ENCODE results near the gene ART5.
A peak's percentile ranks its signal among the peaks of the same experiment; 100 is the strongest.
"Not testable (repeated sequence)": the region's sequence is repeated elsewhere in the genome, so short reads cannot be mapped to it uniquely, and the experiment has no call there.

The ART5 gene

DNA sequence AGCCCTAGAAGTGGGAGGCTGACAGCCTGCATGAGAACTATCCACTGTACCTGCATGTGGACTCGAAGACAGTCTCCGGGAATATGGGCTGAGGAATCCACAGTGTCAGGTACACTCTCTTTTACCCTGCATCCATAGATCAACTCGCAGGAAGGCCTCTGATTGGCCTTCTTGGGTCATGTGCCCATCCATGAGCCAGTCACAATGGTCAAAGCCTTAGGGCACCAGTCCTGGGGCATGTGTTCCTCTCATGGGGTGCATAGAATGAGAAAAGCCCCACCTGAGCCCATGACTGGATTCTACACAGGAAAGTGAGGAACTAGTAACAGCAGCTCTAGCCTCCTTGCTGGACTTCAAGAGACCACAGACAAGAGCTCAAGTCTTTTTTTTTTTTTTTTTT, 13.8 kb upstream of the ART5 start:
- no peak for DNase-seq (ENCODE audit: low read depth, low spot score)
- no peak overlapping the region for H3K9ac ChIP-seq (ENCODE audit: insufficient read length, low read depth)
- no peaks in the 10 kb centered on the region for H3K4me1 ChIP-seq (ENCODE audit: insufficient read depth, insufficient read length)
- H3K36me3 ChIP-seq (ENCODE audit: insufficient read depth, insufficient read length, low read length) = no peaks in the 10 kb centered on the region
- H3K27me3 ChIP-seq (ENCODE audit: insufficient read depth, insufficient read length) = no peaks in the 10 kb centered on the region
- TF ChIP-seq ZNF274 (IDR thresholded peaks at IDR 0.05; ENCODE audit: low read depth, low read length) = no peak
- no peak for TF ChIP-seq YY1 (IDR thresholded peaks at IDR 0.05; ENCODE audit: insufficient read depth, insufficient read length)
- TF ChIP-seq SUZ12 (IDR thresholded peaks at IDR 0.05; ENCODE audit: extremely low read depth, insufficient read depth, insufficient read length) = no peak
- no peaks in the 10 kb centered on the region for H3K9me3 ChIP-seq (ENCODE audit: insufficient read depth, low read length)
- H3K4me3 ChIP-seq (ENCODE audit: insufficient read length, low read depth) = no peak overlapping the region

- not testable (repeated sequence) for H3K9ac ChIP-seq (ENCODE audit: insufficient read length, low read depth); H3K4me3 ChIP-seq (ENCODE audit: insufficient read length, low read depth); H3K4me1 ChIP-seq (ENCODE audit: insufficient read depth, insufficient read length); H3K27me3 ChIP-seq (ENCODE audit: insufficient read depth, insufficient read length); H3K9me3 ChIP-seq (ENCODE audit: insufficient read depth, low read length); H3K36me3 ChIP-seq (ENCODE audit: insufficient read depth, insufficient read length, low read length); DNase-seq (ENCODE audit: low read depth, low spot score)
Measured at GRCh38 chr11:3652514-3652913, 10.7 kb upstream of the ART5 start.

DNA sequence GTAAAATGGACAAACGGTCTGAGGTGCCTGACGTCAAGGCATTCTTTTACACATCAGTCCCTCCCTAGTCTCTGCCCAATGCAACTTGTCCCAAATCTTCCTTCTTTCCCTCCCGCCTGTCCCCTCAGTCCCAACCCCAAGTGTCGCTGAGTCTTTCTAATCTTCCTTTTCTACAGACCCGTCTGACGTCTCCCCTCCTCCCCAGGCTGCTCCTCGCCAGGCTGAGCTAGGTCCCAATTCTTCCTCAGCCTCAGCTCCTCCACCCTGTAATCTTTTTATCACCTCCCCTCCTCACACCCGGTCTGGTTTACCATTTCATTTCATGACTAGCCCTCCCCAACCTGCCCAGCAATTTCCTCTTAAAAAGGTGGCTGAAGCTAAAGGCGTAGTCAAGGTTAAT, 7.6 kb upstream of the ART5 start:
- not testable (repeated sequence) for H3K4me3 ChIP-seq (ENCODE audit: insufficient read length, low read depth); H3K36me3 ChIP-seq (ENCODE audit: insufficient read depth, insufficient read length, low read length); DNase-seq (ENCODE audit: low read depth, low spot score); H3K4me1 ChIP-seq (ENCODE audit: insufficient read depth, insufficient read length); H3K9me3 ChIP-seq (ENCODE audit: insufficient read depth, low read length); H3K9ac ChIP-seq (ENCODE audit: insufficient read length, low read depth); H3K27me3 ChIP-seq (ENCODE audit: insufficient read depth, insufficient read length)

- not testable (repeated sequence) for H3K9ac ChIP-seq (ENCODE audit: insufficient read length, low read depth); H3K9me3 ChIP-seq (ENCODE audit: insufficient read depth, low read length); DNase-seq (ENCODE audit: low read depth, low spot score); H3K36me3 ChIP-seq (ENCODE audit: insufficient read depth, insufficient read length, low read length); H3K4me3 ChIP-seq (ENCODE audit: insufficient read length, low read depth); H3K4me1 ChIP-seq (ENCODE audit: insufficient read depth, insufficient read length); H3K27me3 ChIP-seq (ENCODE audit: insufficient read depth, insufficient read length)
Measured at GRCh38 chr11:3648843-3649242, 7.1 kb upstream of the ART5 start.

DNA sequence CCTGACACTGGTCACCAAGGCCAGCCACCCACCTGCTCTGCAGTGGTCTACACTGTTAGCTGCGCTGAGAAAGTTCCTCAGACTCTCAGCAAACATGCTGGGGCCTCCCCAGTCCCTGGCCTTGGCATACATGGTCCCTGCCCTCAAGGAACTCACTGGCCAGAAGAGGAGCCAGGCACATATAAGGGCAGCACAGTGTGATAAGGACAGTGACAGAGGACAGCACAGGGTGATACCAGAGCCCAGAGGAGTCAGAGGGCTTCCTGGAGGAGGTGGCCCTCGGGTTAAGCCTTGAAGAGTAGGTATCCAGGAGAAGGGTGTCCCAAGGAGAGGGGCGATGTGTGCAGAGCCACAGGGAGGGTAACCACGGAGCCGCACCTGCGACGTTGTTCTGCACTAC, 3.8 kb upstream of the ART5 start:
- Histone ChIP-seq H3K36me3 (ENCODE audit: insufficient read depth, insufficient read length, low read length) (no peaks in the 10 kb centered on the region), H3K9ac (ENCODE audit: insufficient read length, low read depth) (no peak overlapping the region), H3K9me3 (ENCODE audit: insufficient read depth, low read length) (peaks cover 8% of the 10 kb centered on the region; the same call in 1 of the 2 replicates), H3K4me3 (ENCODE audit: insufficient read length, low read depth) (no peak overlapping the region), H3K27me3 (ENCODE audit: insufficient read depth, insufficient read length) (peaks cover 10% of the 10 kb centered on the region), H3K4me1 (ENCODE audit: insufficient read depth, insufficient read length) (peaks cover 8% of the 10 kb centered on the region)
- no peak for TF ChIP-seq SUZ12 (IDR thresholded peaks at IDR 0.05; ENCODE audit: extremely low read depth, insufficient read depth, insufficient read length)
- no peak for TF ChIP-seq ZNF274 (IDR thresholded peaks at IDR 0.05; ENCODE audit: low read depth, low read length)
- no peak for TF ChIP-seq YY1 (IDR thresholded peaks at IDR 0.05; ENCODE audit: insufficient read depth, insufficient read length)
- no peak for DNase-seq (ENCODE audit: low read depth, low spot score)

DNA sequence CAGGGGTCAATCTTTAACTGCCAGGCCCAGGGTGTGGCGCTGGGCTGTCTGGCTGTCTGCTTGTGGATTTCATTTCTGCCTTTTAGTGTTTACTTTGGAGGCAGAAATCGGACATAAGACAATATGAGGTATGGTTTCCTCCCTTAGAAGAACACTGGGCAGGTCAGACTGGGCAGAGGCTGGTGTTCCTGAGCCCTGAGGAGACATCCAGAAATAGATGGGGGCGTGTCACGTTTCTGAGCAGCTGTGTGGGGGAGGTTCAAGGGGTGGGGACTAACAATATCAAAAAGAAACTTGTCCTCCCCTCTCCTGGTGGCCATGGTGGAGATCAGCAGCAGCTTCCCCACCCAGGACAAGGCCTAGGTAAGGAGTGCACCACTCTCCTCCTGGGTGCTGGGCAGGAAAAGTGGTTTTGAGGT, 3.0 kb upstream of the ART5 start, which contains the start of gene ART1:
Gene ART1, plus strand, starts transcription at position 312 of the 419 bp plus-strand sequence. CDS start 14,086 bp downstream, outside the sequence.
- DNase-seq (ENCODE audit: low read depth, low spot score) = no peak
- no peak within 1 kb of the TSS for H3K4me3 ChIP-seq (ENCODE audit: insufficient read length, low read depth)
- H3K9me3 ChIP-seq (ENCODE audit: insufficient read depth, low read length) = peaks cover 8% of the 10 kb centered on the region; the same call in 1 of the 2 replicates
- H3K9ac ChIP-seq (ENCODE audit: insufficient read length, low read depth) = no peak within 1 kb of the TSS
- H3K4me1 ChIP-seq (ENCODE audit: insufficient read depth, insufficient read length) = peaks cover 8% of the 10 kb centered on the region
- H3K36me3 ChIP-seq (ENCODE audit: insufficient read depth, insufficient read length, low read length) = no peaks in the 10 kb centered on the region
- H3K27me3 ChIP-seq (ENCODE audit: insufficient read depth, insufficient read length) = peaks cover 10% of the 10 kb centered on the region
- no peak for TF ChIP-seq ZNF274 (IDR thresholded peaks at IDR 0.05; ENCODE audit: low read depth, low read length)
- TF ChIP-seq YY1 (IDR thresholded peaks at IDR 0.05; ENCODE audit: insufficient read depth, insufficient read length) = no peak
- TF ChIP-seq SUZ12 (IDR thresholded peaks at IDR 0.05; ENCODE audit: extremely low read depth, insufficient read depth, insufficient read length) = no peak

DNA sequence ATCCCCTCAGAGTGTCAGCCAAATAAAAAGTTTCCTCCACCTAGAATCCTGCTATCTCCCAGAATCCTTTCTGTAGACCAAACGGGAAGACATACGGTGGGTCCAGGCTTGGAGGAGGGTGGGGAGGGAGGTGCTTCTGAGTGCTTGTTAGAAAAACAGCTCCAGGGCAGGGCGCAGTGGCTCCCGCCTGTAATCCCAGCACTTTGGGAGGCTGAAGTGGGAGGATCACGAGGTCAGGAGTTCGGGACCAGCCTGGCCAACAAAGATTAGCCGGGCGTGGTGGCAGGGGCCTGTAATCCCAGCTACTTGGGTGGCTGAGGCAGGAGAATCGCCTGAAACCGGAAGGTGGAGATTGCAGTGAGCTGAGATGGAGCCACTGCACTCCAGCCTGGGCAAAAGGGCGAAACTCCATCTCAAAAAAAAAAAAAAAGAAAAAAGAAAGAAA, 1.3 kb upstream of the ART5 start:
- peaks cover 10% of the 10 kb centered on the region for H3K27me3 ChIP-seq (ENCODE audit: insufficient read depth, insufficient read length)
- H3K9ac ChIP-seq (ENCODE audit: insufficient read length, low read depth) = peak overlapping the region; percentile 74
- H3K36me3 ChIP-seq (ENCODE audit: insufficient read depth, insufficient read length, low read length); H3K4me1 ChIP-seq (ENCODE audit: insufficient read depth, insufficient read length); H3K9me3 ChIP-seq (ENCODE audit: insufficient read depth, low read length): not testable (repeated sequence)
- H3K4me3 ChIP-seq (ENCODE audit: insufficient read length, low read depth) = peak overlapping the region; percentile 27
- DNase-seq (ENCODE audit: low read depth, low spot score) = peak; percentile 27

DNA sequence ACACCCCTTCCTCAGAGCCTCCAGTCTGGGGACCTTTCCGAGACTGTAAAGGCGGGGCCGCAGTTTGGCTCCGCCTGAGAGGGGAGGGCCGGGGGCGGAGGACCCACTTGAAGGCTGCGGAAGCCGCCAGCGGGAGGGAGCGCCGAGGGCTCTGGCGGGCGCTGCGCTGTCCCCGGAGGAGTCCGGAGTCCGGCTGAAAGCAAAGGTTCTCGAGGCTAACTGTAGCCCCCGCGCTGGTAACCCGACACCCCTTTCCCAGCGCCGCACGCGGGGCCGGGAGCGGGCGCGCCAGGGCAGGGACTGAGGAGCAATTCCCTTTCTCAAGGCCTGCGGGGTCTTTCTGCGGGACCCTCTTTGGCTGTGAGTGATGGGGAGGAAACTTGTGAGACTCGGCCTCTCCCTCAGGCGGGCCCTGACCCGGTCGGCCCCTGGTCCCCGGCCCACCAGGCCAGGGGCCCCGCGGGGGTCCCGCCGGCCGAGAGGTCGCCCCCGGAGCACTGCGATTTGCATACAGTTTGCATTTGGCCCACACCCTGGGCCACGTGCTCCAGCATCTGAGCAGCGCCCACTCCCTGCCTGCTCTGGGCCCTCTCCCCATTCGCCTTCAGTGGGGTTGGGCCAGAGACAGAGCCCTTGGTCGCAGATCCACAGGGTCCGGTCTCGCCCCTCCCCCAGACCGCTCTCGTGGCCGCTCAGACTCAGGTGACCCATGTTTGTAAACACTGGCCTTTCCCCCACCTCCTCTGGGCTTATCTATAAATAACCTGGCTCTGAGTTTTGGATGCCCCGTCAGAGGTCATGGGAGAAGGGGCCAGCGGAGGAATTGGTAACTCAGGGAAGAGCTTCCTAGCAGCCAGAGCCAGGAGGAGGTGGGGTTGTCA, 519 bp upstream of the ART5 start:
- H3K36me3 ChIP-seq (ENCODE audit: insufficient read depth, insufficient read length, low read length) = no peaks in the 10 kb centered on the region
- peaks cover 5% of the 10 kb centered on the region for H3K4me1 ChIP-seq (ENCODE audit: insufficient read depth, insufficient read length)
- peaks cover 10% of the 10 kb centered on the region for H3K27me3 ChIP-seq (ENCODE audit: insufficient read depth, insufficient read length)
- DNase-seq (ENCODE audit: low read depth, low spot score) = peak; percentile 90
- H3K4me3 ChIP-seq (ENCODE audit: insufficient read length, low read depth) = peak overlapping the region; percentile 27
- peak overlapping the region; percentile 74 for H3K9ac ChIP-seq (ENCODE audit: insufficient read length, low read depth)
- TF ChIP-seq ZNF274 (IDR thresholded peaks at IDR 0.05; ENCODE audit: low read depth, low read length) (no peak), YY1 (IDR thresholded peaks at IDR 0.05; ENCODE audit: insufficient read depth, insufficient read length) (no peak), SUZ12 (IDR thresholded peaks at IDR 0.05; ENCODE audit: extremely low read depth, insufficient read depth, insufficient read length) (no peak)
- H3K9me3 ChIP-seq (ENCODE audit: insufficient read depth, low read length) = peaks cover 8% of the 10 kb centered on the region; the same call in 1 of the 2 replicates

Data from NT2/D1 (cell line).